HG03432 (cell line): ENCODE results near the gene COL18A1.
"Not testable (repeated sequence)": the region's sequence is repeated elsewhere in the genome, so short reads cannot be mapped to it uniquely, and the experiment has no call there.

Source experiments
- ATAC-seq: cut with Tn5 transposase; IDR thresholded peaks from one replicate; pipeline ENCODE4 v1.9.1; 2021; ENCODE audit warnings: mild to moderate bottlenecking, moderate library complexity; ENCODE audit not compliant: unreplicated experiment

Gene COL18A1

DNA sequence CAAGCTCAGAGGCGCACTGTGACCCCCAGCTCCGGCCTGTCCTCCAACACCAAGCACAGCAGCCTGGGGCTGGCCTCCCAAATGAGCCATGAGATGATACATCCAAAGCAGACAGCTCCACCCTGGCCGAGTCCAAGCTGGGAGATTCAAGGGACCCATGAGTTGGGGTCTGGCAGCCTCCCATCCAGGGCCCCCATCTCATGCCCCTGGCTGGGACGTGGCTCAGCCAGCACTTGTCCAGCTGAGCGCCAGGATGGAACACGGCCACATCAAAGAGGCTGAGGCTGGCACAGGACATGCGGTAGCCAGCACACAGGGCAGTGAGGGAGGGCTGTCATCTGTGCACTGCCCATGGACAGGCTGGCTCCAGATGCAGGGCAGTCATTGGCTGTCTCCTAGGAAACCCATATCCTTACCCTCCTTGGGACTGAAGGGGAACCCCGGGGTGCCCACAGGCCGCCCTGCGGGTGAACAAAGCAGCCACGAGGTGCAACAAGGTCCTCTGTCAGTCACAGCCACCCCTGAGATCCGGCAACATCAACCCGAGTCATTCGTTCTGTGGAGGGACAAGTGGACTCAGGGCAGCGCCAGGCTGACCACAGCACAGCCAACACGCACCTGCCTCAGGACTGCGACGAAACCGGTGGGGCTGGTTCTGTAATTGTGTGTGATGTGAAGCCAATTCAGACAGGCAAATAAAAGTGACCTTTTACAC, 108.2 kb downstream of the COL18A1 start:
- ATAC-seq: no peak

DNA sequence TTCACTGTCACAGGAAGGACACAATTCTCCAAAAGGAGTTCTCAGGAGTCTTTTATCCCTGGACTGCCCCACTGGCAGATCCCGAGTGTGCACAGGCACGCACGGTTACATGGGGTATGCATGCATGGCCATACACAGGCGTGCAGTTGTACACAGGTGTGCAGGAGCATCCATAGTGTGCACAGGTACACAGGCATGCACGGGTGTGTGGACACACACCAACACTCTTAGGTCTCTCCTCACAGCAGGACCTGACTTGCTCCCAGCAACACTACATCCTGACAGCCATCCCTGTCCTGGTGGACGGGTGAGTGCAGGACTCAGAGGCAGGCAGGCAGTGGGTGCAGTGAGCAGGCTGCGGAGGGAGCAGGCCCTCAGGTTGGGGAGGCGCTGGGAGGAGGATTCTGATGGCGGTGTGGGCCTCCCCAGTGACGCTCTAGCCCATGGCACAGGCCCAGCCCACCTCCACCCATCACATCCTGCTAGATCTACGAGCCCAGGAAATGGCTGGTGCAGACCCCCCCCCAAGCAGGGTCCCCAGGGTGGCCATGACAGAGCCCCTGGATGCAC, 108.9 kb downstream of the COL18A1 start:
- ATAC-seq: no peak

DNA sequence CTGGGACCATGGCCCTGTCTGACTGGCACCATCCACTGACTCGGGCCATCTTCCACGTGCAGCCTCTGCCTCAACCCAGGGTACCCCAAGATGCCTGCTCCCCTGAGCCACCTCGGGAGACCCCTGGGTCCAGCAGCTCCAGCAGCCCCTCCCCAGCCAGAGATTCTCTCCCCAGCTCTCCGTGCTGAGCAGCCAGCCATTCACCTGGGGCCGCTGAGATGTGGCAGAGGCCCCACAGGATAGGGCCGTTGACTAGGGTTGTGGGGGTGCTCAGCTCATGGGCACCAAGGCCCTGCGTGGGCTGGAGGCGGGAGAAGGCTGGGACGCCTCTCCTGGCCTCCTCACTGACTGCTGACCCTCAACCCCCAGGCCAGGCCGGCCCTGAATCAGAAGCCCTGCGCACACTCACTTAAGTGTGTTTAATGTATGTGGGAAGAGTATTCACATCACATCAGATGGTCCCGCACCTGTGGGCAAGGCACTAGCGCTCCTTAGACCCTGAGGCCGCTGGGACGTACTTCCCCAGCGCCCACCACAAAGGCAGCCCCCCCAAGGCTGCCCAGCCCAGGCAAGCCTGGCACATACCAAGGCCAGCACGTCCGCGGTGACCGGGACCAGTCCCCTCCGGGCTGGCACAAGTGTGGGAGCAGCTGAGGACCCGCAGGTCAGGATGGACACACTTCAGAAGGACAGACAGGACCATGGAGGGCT, 109.5 kb downstream of the COL18A1 start:
- no peak for ATAC-seq

DNA sequence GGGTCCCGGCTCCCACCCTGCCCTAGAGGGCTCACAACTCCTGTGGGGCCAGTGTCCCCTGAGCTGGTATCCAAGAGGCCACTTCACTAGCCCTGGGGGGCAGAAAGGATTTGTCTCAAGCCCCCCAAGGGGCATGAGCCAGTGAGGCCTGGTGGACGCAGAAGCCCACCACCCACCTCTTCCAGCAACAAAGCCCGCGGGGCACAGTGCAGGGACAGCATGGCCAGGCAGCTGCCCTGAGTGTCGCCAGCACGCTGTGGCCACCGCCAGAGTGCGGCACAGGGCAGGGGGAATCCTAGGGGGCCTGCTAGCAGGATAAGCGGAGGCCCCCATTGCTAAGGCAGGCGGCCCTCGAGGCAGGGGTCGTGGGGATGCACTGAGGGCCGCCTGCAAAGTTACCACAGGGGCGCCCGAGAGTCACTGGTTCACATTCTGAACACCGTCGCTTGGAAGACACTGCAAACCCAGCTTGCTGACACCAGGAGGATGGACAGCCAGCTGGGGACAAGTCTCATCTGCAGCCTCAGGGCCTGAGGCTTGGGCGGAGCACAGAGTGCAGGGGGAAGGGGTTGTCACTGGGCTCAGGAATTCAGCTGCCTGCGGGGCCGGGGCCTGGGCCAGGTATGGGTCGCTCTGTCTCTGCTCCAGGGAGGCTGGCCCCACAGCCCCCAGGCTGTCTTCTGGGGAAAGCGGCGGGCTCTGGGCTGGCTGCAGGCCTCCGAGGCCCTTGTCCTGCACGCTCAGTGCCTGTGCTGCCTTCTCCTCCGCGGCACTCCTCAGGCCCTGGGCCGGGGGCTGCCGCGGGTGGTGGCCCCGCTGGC, 110.5 kb downstream of the COL18A1 start:
- ATAC-seq: no peak

DNA sequence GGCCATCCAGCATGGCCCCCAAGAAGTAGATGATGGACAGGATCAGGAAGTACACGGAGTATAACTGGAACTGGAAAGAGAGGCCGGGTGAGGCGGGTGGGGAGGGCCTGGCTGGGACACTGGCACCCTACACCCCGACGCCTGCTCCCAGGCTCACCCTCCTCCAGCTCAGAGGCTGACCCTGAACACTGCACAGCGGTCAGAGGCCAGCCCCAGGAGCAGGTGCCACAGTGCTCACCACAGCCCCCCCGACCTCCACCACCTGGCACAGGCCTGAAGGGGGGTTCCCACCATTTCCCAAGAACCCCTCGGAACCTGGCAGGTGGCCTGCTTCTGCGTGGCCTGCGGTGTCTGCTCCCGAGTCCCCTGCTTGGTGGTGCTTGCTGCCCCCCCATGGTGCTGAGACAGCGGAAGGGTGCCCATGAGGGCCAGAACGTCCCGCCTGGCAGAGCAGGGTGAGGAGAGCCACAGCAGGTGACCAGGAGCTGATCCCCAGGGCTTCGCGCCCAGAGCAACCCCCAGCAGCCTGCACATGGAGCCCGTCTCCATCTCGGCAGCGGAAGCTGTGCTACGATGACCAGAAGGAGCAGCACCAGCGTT, 111.2 kb downstream of the COL18A1 start:
- no peak for ATAC-seq

DNA sequence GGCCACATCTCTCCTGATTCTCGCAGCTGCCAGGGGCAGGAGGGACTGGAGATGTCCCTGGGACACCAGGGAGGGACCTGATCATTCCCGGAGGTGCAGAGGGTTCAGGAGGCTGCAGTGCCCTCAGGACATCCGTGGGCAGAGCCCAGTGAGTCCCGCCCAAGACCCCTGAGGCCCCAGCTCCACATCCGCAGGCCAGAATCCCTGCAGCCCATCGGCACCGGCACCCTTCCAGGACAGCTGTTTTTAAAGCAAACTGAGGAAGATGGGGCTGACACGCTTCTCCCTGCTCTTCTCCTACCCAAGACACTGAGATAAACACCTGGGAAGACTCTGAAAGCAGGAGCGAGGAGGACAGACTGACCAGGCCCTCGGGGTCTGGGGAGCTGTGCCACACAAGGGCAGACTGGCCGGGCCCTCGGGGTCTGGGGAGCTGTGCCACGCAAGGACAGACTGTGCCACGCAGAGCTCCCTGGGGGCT, 111.7 kb downstream of the COL18A1 start:
- ATAC-seq: no peak

DNA sequence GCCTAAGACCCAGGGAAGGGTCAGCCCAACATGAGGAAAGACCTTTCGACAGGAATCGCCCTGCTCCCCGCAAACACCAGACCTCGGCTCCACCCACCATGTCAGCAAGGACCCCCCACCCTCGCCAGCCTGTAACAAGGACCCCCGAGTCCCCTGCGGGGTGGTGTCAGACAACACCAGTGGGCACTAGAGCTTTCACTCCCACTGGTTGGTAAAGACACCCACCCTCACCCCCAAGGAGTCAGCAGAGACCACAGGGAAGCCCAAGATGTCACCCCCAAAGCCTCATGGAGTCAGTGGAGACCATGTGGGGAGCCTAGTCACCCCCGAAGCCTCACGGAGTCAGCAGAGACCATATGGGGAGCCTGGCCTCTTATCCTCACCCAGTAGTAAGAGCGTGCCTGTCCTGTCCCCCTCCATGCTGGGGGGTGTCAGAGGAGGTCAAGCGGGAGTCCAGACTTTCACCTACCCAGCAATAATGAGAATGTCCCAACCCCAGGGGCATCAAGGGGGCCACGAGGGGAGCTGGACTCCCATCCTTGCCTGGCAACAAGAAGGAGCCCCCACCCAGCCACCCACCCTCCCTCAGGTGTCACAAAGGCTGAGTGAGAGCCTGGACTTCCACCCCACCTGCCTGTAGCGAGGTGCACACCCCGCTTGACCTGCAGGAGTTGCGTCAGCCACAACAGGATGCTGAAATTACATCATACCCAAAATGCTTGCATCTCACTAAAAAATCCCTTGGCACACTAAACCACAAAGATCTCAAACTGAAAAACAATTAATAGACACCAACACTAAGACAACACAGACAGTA, 112.5 kb downstream of the COL18A1 start:
- no peak for ATAC-seq

DNA sequence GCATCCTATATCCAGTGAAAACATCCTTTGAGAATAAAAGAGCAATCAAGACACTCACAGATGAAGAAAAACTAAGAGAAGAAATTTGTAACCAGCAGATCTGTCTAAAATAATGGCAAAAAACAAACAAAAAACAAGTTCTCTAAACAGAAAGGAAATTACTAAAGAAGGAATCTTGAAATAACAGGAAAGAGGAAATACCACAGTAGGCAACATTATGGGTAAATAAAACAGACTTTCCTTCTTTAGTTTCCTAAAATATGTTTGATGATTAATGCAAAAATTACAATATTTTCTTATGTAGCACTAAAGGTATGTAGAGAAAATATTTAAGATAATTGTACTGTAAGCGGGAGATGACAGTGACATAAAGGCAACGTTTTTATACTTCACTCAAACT, 113.8 kb downstream of the COL18A1 start:
- no peak for ATAC-seq

DNA sequence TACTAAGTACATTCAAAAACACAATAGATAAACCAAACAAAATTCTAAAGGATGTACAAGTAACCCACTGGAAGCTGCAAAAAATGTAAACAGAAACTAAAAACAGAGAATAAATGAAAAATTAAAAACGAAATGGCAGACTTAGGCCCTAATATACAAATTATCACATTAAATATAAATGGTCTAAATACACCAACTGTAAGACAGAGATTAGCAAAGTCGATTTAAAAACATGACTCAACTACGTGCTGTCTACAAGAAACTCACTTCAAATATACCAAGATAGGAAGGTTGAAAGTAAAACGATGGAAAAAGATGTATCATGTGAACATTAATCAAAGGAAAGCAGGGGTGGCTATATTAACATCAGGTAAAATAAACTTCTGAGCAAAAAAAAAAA, 114.2 kb downstream of the COL18A1 start:
- no peak for ATAC-seq

DNA sequence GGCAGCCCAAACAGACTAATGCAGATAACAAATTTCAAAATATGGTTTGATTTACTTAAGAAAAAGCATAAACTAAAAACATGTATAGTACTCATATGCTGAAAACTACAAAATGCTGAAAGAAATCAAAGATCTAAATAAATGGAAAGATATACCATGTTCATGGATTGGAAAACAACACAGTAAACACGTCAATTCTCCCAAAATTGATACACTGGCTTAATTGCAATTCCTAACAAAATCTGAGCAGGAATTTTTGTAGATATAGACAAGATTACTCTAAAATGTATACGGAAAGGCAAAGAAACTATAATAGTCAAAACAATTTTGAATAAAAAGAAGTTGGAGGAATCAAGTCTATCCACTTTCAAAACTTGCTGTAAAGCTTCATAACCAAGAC, 116.3 kb downstream of the COL18A1 start:
- no peak for ATAC-seq

DNA sequence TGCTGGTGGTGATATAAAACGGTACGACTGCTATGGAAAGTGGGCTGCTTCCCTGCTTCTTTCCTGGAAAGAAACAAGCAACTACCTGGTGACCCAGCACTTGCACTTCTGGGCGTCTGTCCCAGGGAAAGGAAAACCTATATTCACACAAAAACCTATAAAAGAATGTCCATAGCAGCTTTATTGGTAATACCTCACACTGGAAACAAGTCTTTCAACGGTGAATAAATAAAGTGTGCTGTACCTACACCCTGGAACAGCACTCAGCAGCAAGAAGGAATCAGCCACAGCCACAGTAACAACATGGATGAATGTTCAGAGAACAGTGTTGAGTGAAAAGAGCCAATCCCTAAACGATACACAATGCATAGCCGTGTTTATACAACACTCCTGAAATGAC, 117.4 kb downstream of the COL18A1 start:
- ATAC-seq: no peak

DNA sequence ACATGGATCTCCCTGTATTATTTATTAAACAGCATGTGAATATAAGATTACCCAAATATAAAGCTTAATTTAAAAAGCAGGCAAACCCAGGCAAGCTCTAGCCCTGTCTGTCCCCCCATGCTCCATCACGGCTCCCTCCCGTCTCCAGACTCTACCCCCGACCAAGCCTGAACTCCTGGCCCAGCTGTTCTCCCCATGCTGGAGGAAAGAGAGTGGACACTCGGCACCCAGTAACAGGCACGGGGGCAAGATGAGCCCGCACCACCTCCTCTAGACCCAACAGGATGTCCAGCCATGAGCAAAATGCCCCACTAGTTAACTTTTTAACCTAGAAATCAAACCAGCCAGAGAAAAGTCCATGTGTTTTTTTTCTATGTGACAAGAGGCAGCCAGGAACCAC, 118.0 kb downstream of the COL18A1 start:
- ATAC-seq: no peak

DNA sequence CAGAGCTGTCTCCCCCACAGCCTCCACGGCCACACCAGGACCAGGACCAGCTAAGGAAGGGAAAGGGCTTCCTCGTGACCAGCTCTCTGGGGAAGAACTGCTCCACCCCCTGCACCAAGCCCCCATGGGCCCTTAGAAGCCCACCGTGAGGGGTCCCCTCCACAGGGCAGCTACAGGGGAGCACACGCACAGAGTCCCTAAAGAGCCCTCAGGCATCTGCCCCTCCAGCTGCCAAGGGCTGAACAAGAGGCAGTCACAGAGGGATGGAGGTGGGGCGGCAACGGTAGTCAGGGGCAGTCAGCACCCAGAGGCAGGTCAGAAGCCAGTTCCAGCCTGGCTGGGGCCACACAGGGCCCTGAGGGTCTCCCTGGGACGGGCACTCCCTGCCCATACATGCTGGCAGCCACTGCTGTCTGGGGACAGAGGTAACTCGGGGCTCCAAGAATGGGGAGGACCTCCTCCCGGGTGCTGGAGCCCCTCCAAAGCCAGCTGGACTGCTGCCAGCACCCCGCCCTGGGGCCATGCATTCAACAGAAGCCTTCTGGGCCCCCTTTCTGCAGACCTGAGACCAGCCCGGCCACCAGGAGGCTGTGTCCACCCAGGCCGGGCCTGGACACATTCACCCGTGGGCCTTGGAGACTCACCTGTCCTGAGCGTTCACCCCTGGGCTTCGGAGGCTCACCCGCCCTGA, 118.6 kb downstream of the COL18A1 start:
- ATAC-seq: no peak

DNA sequence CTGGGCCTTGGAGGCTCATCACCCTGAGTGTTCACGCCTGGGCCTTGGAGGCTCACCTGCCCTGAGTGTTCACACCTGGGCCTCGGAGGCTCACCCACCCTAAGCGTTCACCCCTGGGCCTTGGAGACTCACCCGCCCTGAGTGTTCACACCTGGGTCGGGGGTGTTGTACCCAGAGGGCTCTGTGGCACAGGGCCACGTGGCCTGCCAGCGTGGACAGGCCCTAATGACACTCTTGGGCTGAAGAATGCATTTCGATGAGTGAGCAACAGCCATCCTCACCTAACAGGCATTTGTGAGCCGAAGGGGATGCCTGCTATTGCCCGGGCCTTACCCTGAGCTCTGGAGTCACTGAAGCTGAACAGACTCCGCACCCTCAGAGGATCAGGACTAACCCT, 119.8 kb downstream of the COL18A1 start:
- ATAC-seq: no peak

DNA sequence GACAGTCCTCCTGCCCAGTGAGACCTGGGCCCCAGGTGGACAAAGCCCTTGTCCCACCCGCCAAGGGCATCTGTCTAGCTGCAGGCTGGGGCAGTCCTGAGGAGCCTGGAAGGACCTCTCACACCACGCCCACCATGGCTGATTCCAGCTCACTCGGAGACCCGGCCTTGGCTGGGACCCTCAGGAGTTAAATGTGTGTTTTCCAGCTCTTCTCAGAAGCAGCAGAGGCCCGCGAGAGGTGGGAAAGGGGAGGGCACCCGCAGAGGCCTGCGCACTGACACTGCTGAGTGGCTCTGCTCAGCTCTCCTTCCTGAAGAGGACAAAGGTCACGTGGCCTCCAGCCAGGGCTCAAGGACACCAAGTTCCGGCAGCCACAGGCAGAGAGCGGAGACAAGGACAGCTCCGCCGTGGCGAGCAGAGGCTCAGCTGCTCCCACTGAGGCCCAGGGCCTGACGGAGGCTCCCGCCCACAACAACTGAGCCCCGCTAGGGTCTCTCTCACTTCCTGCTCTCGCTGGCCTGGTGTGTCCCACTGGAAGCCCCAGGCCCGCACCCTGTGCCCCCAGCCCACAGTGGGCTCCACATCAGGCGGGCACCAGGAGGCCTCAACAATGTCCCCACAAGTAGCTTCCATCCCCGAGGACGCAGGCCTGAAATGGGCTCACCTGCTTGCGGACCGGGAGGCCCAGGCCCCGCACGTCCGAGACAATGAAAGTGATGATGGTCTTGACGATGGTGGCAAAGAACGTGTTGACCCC, 120.4 kb downstream of the COL18A1 start:
- ATAC-seq: no peak

DNA sequence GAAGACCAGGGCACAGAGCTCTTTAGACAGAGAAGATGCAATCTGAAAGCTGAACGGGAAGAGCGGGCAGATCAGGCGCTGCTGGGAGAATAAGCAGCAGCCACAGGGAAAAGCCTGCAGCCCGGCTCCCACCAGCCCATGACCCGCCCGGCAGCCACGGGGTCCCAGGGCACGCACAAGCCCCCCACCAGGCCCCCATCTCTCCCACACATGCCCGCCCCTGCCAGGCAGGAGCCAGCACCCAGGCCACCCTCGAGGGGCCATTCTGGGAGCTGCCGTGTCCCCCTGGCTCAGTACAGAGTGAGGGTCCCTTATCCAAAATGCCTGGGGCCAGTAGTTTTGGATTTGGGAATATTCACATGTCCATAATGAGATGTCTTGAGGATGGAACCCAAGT, 120.9 kb downstream of the COL18A1 start:
- ATAC-seq: no peak

DNA sequence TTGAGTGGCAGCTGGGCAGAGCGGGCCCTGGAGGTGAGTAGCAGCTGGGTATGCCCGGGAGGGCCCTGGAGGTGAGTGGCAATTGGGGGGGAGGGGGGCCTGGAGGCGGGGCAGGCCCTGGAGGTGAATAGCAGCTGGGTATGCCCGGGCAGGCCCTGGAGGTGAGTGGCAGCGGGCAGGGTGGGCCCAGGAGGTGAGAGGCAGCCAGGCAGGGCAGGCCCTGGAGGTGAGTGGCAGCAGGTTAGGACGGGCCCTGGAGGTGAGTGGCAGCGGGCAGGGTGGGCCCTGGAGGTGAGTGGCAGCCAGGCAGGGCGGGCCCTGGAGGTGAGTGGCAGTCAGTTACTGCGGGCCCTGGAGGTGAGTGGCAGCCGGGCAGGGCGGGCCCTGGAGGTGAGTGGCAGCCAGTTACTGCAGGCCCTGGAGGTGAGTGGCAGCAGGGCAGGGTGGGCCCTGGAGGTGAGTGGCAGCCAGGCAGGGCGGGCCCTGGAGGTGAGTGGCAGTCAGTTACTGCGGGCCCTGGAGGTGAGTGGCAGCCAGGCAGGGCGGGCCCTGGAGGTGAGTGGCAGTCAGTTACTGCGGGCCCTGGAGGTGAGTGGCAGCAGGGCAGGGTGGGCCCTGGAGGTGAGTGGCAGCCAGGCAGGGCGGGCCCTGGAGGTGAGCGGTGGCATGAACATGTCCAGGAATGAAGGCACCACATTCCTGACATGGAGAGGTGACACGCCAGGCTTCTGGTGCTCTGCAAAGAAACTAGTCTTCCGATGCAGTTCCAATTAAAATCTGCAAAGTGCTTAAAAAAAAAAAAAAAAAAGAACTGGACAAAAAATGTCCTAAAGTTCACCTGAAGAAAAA, 122.4 kb downstream of the COL18A1 start:
- not testable (repeated sequence) for ATAC-seq
